Measurements from ENCODE around the gene C1orf115. TPM values are rescaled to one million over a fixed set of nuclear protein-coding genes. Genes with fewer than 3 reads are reported as not detected.

Gene C1orf115
- total RNA-seq, 1 donor from 2014 or later = 30.5 TPM

GRCh38 chr1:220748089-220748934 is 58.1 kb downstream of the C1orf115 start, which contains the start of gene MTARC2:
MTARC2 (plus strand) TSS chr1:220748322; CDS start chr1:220748532, 210 bp downstream.
- H3K4me3 Mint-ChIP-seq (ENCODE audit: unreplicated experiment) = peak within 1 kb of the TSS; percentile 85

More at GRCh38 chr1:220748089-220748934, 58.1 kb downstream of the C1orf115 start, which contains the start of gene MTARC2:
- peaks cover 19% of the 10 kb centered on the region for H3K4me1 Mint-ChIP-seq (ENCODE audit: low read depth, unreplicated experiment)
- H3K27me3 Mint-ChIP-seq (ENCODE audit: unreplicated experiment) = peaks cover 2% of the 10 kb centered on the region
- peaks cover 8% of the 10 kb centered on the region for H3K9me3 Mint-ChIP-seq (ENCODE audit: unreplicated experiment)
- H3K36me3 Mint-ChIP-seq (ENCODE audit: unreplicated experiment) = peaks cover 7% of the 10 kb centered on the region
- TF ChIP-seq, protein P1, sequence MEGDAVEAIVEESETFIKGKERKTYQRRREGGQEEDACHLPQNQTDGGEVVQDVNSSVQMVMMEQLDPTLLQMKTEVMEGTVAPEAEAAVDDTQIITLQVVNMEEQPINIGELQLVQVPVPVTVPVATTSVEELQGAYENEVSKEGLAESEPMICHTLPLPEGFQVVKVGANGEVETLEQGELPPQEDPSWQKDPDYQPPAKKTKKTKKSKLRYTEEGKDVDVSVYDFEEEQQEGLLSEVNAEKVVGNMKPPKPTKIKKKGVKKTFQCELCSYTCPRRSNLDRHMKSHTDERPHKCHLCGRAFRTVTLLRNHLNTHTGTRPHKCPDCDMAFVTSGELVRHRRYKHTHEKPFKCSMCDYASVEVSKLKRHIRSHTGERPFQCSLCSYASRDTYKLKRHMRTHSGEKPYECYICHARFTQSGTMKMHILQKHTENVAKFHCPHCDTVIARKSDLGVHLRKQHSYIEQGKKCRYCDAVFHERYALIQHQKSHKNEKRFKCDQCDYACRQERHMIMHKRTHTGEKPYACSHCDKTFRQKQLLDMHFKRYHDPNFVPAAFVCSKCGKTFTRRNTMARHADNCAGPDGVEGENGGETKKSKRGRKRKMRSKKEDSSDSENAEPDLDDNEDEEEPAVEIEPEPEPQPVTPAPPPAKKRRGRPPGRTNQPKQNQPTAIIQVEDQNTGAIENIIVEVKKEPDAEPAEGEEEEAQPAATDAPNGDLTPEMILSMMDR (IDR thresholded peaks at IDR 0.05; ENCODE audit: partially characterized antibody, unreplicated experiment) = no peak
- DNase-seq = peak; percentile 56
- no peak within 1 kb of the TSS for H3K27ac Mint-ChIP-seq (ENCODE audit: unreplicated experiment)

Other genes with a start within 250 kb of the C1orf115 start
- gene MARK1, start 162.2 kb upstream of the C1orf115 start, total RNA-seq (ENCODE audit: unreplicated experiment) = 105 TPM
- 3.0 TPM for gene MTARC2, start 58.0 kb downstream of the C1orf115 start, total RNA-seq (ENCODE audit: unreplicated experiment)
- 22.0 TPM for gene MTARC1, start 96.5 kb downstream of the C1orf115 start, total RNA-seq (ENCODE audit: unreplicated experiment)
- gene HLX, start 189.1 kb downstream of the C1orf115 start, total RNA-seq (ENCODE audit: unreplicated experiment) = 0.56 TPM